OCI-LY1 (cell line): ENCODE measurements around the gene CHRNA4.

Experiments
- H2AFZ ChIP-seq: fragments of 200-600 bp; sonication (generic), shearing (Covaris generic); 2 replicates; pipeline ENCODE4 v1.6.0; 2014; ENCODE audit warnings: antibody characterized with exemption, mild to moderate bottlenecking, low read length
- H3F3A ChIP-seq: fragments of 200-600 bp; sonication (generic), shearing (Covaris generic); 2 replicates; pipeline ENCODE4 v1.6.0; 2014; ENCODE audit warnings: mild to moderate bottlenecking, antibody characterized with exemption, low read length, moderate library complexity; ENCODE audit not compliant: insufficient read depth
- H3K27ac ChIP-seq: fragments of 200-600 bp; sonication (generic); 2 replicates; pipeline ENCODE4 v1.5.1; 2014; ENCODE audit warnings: low read length, mixed run types, mild to moderate bottlenecking, low read depth; ENCODE audit not compliant: poor library complexity, severe bottlenecking
- H3K27me3 ChIP-seq: fragments of 200-600 bp; sonication (generic); 2 replicates; pipeline ENCODE4 v1.6.0; 2014; ENCODE audit warnings: antibody characterized with exemption, mild to moderate bottlenecking, low read length, moderate library complexity; ENCODE audit not compliant: insufficient read depth
- H3K36me3 ChIP-seq: fragments of 200-600 bp; sonication (generic); 2 replicates; pipeline ENCODE4 v1.6.1; 2014; ENCODE audit warnings: mild to moderate bottlenecking, antibody characterized with exemption, low read length, moderate library complexity, mixed read lengths; ENCODE audit not compliant: insufficient read depth
- H3K4me1 ChIP-seq: fragments of 200-600 bp; sonication (generic); 2 replicates; pipeline ENCODE4 v1.5.1; 2014; ENCODE audit warnings: mild to moderate bottlenecking, low read length, moderate library complexity; ENCODE audit not compliant: insufficient read depth, severe bottlenecking
- H3K4me2 ChIP-seq: fragments of 200-600 bp; sonication (generic), shearing (Covaris generic); 2 replicates; pipeline ENCODE4 v1.6.1; 2014; ENCODE audit warnings: low read length
- H3K4me3 ChIP-seq: fragments of 200-600 bp; sonication (generic); 2 replicates; pipeline ENCODE4 v1.5.1; 2014; ENCODE audit warnings: low read length, low read depth, mild to moderate bottlenecking, mixed read lengths; ENCODE audit not compliant: poor library complexity, severe bottlenecking
- H3K79me2 ChIP-seq: fragments of 200-600 bp; shearing (Covaris generic); 2 replicates; pipeline ENCODE4 v1.6.1; 2016; ENCODE audit warnings: mixed run types, low read length, mixed read lengths; ENCODE audit not compliant: insufficient read depth
- H3K9ac ChIP-seq: fragments of 200-600 bp; sonication (generic), shearing (Covaris generic); 2 replicates; pipeline ENCODE4 v1.6.1; 2014; ENCODE audit warnings: mild to moderate bottlenecking, low read length, mixed read lengths
- H3K9me2 ChIP-seq: fragments of 200-600 bp; sonication (generic), shearing (Covaris generic); 2 replicates; pipeline ENCODE4 v1.6.1; 2014; ENCODE audit warnings: low read depth, mild to moderate bottlenecking, low read length, mixed read lengths
- H3K9me3 ChIP-seq: fragments of 200-600 bp; shearing (Covaris generic); 2 replicates; pipeline ENCODE4 v1.6.1; 2014; ENCODE audit warnings: low read length, mixed read lengths
- H4K20me1 ChIP-seq: fragments of 200-600 bp; sonication (generic), shearing (Covaris generic); 2 replicates; pipeline ENCODE4 v1.6.0; 2016; ENCODE audit warnings: mild to moderate bottlenecking, low read length; ENCODE audit not compliant: insufficient read depth
- EZH2 ChIP-seq: fragments of 200-600 bp; sonication (generic), shearing (Covaris generic); IDR thresholded peaks from 2 replicates; pipeline ENCODE4 v1.8.0; 2017; ENCODE audit warnings: borderline replicate concordance, mixed run types, mild to moderate bottlenecking, antibody characterized with exemption, low read length, moderate library complexity, mixed read lengths
- TF ChIP-seq, protein P1 (sequence below): fragments of 200-600 bp; sonication (generic), shearing (Covaris generic); IDR thresholded peaks from 2 replicates; pipeline ENCODE4 v1.5.1; 2017; ENCODE audit warnings: mild to moderate bottlenecking, antibody characterized with exemption, low read length, moderate library complexity, mixed read lengths

The CHRNA4 gene

GRCh38 chr20:63314566-63315239, 46.4 kb downstream of the CHRNA4 start:
- TF ChIP-seq, protein P1, sequence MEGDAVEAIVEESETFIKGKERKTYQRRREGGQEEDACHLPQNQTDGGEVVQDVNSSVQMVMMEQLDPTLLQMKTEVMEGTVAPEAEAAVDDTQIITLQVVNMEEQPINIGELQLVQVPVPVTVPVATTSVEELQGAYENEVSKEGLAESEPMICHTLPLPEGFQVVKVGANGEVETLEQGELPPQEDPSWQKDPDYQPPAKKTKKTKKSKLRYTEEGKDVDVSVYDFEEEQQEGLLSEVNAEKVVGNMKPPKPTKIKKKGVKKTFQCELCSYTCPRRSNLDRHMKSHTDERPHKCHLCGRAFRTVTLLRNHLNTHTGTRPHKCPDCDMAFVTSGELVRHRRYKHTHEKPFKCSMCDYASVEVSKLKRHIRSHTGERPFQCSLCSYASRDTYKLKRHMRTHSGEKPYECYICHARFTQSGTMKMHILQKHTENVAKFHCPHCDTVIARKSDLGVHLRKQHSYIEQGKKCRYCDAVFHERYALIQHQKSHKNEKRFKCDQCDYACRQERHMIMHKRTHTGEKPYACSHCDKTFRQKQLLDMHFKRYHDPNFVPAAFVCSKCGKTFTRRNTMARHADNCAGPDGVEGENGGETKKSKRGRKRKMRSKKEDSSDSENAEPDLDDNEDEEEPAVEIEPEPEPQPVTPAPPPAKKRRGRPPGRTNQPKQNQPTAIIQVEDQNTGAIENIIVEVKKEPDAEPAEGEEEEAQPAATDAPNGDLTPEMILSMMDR, result no peak
- TF ChIP-seq EZH2, result no peak
- Histone ChIP-seq H3K9ac (no peak overlapping the region), H3K36me3 (no peaks in the 10 kb centered on the region), H3K9me3 (no peaks in the 10 kb centered on the region), H3K27me3 (no peaks in the 10 kb centered on the region; the same call in 1 of the 2 replicates), H3F3A (no peaks in the 10 kb centered on the region), H4K20me1 (no peaks in the 10 kb centered on the region), H3K27ac (no peak overlapping the region), H3K4me2 (no peak overlapping the region), H2AFZ (no peak overlapping the region), H3K79me2 (no peaks in the 10 kb centered on the region), H3K4me3 (no peak overlapping the region), H3K4me1 (no peaks in the 10 kb centered on the region), H3K9me2 (no peaks in the 10 kb centered on the region)

DNA sequence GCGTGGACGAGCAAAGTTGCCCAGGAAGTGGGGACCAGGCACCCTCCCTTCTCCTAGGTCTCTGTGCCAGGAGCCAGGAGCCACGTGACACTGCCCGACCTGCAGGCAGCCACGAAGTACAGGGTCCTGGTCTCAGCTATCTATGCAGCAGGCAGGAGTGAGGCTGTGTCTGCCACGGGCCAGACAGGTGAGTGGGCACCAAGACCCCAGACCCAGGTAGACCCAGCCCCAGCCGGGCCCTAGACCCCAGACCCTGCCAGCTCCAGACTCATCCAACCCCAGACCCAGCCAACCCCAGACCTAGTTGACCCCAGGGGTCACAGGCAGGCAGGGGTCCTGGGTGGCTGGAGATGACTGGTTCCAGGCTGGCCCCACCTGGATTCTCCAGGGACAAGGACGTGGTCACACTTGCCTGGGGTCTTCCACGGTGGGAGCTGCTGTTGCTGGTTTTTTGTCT, 47.1 kb downstream of the CHRNA4 start:
- H4K20me1 ChIP-seq, result no peaks in the 10 kb centered on the region
- no peaks in the 10 kb centered on the region; the same call in 1 of the 2 replicates for H3K27me3 ChIP-seq
- TF ChIP-seq, protein P1, result no peak
- no peak for TF ChIP-seq EZH2

GRCh38 chr20:63313349-63314014, 47.7 kb downstream of the CHRNA4 start:
- no peak overlapping the region for H2AFZ ChIP-seq
- no peak overlapping the region for H3K4me2 ChIP-seq
- no peak overlapping the region for H3K4me3 ChIP-seq
- TF ChIP-seq, protein P1, result no peak
- no peak for TF ChIP-seq EZH2
- H3K9me3 ChIP-seq, result no peaks in the 10 kb centered on the region
- no peak overlapping the region for H3K27ac ChIP-seq
- H4K20me1 ChIP-seq, result no peaks in the 10 kb centered on the region
- H3K4me1 ChIP-seq, result no peaks in the 10 kb centered on the region
- no peak overlapping the region for H3K9ac ChIP-seq
- no peaks in the 10 kb centered on the region for H3K36me3 ChIP-seq
- no peaks in the 10 kb centered on the region for H3K79me2 ChIP-seq
- no peaks in the 10 kb centered on the region for H3F3A ChIP-seq
- H3K9me2 ChIP-seq, result no peaks in the 10 kb centered on the region
- H3K27me3 ChIP-seq, result no peaks in the 10 kb centered on the region; the same call in 1 of the 2 replicates

More for the DNA sequence above, 47.1 kb downstream of the CHRNA4 start:
- Histone ChIP-seq H3K79me2 (no peaks in the 10 kb centered on the region), H3K4me1 (no peaks in the 10 kb centered on the region), H3K9me3 (no peaks in the 10 kb centered on the region), H3K4me2 (no peak overlapping the region), H3K9me2 (no peaks in the 10 kb centered on the region), H3K9ac (no peak overlapping the region), H3F3A (no peaks in the 10 kb centered on the region), H3K36me3 (no peaks in the 10 kb centered on the region), H3K27ac (no peak overlapping the region), H2AFZ (no peak overlapping the region), H3K4me3 (no peak overlapping the region)
